WTC11 (cell line): Measurements from ENCODE around the gene MTOR. TPM values are rescaled to one million over a fixed set of nuclear protein-coding genes. Genes with fewer than 3 reads are reported as not detected.
"Not testable (repeated sequence)": the region's sequence is repeated elsewhere in the genome, so short reads cannot be mapped to it uniquely, and the experiment has no call there.

Experiments
- ATAC-seq: fragments of 200-7000 bp; cut with Tn5 transposase; 2 replicates; pipeline ENCODE4 v1.10.0; 2021; ENCODE audit warnings: mild to moderate bottlenecking, moderate library complexity
- CTCF ChIA-PET: fragments of 300-600 bp; sonication (Branson Sonifier 250); formaldehyde crosslinking; loops from one replicate; lab custom pipeline; 2021; ENCODE audit warnings: antibody characterized with exemption; lab: Charles Lee
- POLR2A ChIA-PET: fragments of 350-600 bp; sonication (Branson Sonifier 250); formaldehyde crosslinking; loops from one replicate; lab custom pipeline; 2021; ENCODE audit warnings: antibody characterized with exemption; lab: Charles Lee
- DNase-seq: peaks from one replicate; pipeline ENCODE4 v3.0.0; 2021; ENCODE audit warnings: low spot score
- H3K27ac Mint-ChIP-seq: 2 replicates; pipeline ENCODE4 v1.8.0; 2021; ENCODE audit warnings: mixed read lengths
- H3K27me3 Mint-ChIP-seq: 2 replicates; pipeline ENCODE4 v1.8.0; 2021; ENCODE audit warnings: low read depth, mild to moderate bottlenecking, moderate library complexity, mixed read lengths
- H3K36me3 Mint-ChIP-seq: 2 replicates; pipeline ENCODE4 v1.8.0; 2021; ENCODE audit warnings: mixed read lengths
- H3K4me1 Mint-ChIP-seq: 2 replicates; pipeline ENCODE4 v1.8.0; 2022; ENCODE audit warnings: mixed read lengths
- H3K4me3 Mint-ChIP-seq: 2 replicates; pipeline ENCODE4 v1.8.0; 2021; ENCODE audit warnings: mild to moderate bottlenecking, moderate library complexity, mixed read lengths
- H3K9me3 Mint-ChIP-seq: 2 replicates; pipeline ENCODE4 v1.8.0; 2021; ENCODE audit warnings: mixed read lengths
- ATF1 ChIP-seq: sonication (generic); formaldehyde crosslinking; IDR thresholded peaks from 2 replicates; pipeline ENCODE4 v1.8.1; 2023; ENCODE audit warnings: mild to moderate bottlenecking, moderate library complexity, missing genetic modification reagents
- EMX1 ChIP-seq: fragments of 250-450 bp; sonication (Bioruptor Pico); IDR thresholded peaks from 2 replicates; pipeline ENCODE4 v1.8.0; 2021; ENCODE audit warnings: mild to moderate bottlenecking
- ESRRA ChIP-seq: sonication (generic); formaldehyde crosslinking; IDR thresholded peaks from 2 replicates; pipeline ENCODE4 v1.8.1; 2022; ENCODE audit warnings: mild to moderate bottlenecking, missing genetic modification reagents, borderline replicate concordance
- ETV6 ChIP-seq: sonication (generic); formaldehyde crosslinking; IDR thresholded peaks from 2 replicates; pipeline ENCODE4 v1.8.1; 2022; ENCODE audit warnings: mild to moderate bottlenecking, missing genetic modification reagents
- FOXJ3 ChIP-seq: sonication (generic); formaldehyde crosslinking; IDR thresholded peaks from 2 replicates; pipeline ENCODE4 v1.9.0; 2021; ENCODE audit warnings: missing genetic modification reagents, mild to moderate bottlenecking, borderline replicate concordance
- GABPB1 ChIP-seq: sonication (generic); formaldehyde crosslinking; IDR thresholded peaks from 2 replicates; pipeline ENCODE4 v1.8.1; 2023; ENCODE audit warnings: mild to moderate bottlenecking, missing genetic modification reagents
- GRHL2 ChIP-seq: fragments of 250-450 bp; sonication (Bioruptor Pico); IDR thresholded peaks from 2 replicates; pipeline ENCODE4 v1.8.0; 2022; ENCODE audit warnings: mild to moderate bottlenecking, moderate library complexity; ENCODE audit not compliant: insufficient replicate concordance, severe bottlenecking
- GTF2I ChIP-seq: fragments of 250-450 bp; sonication (Bioruptor Pico); conservative IDR thresholded peaks from 2 replicates; pipeline ENCODE4 v1.4.0; 2021; ENCODE audit warnings: mild to moderate bottlenecking
- HMGA2 ChIP-seq: fragments of 250-450 bp; sonication (Bioruptor Pico); IDR thresholded peaks from 2 replicates; pipeline ENCODE4 v1.4.0; 2021; ENCODE audit warnings: mild to moderate bottlenecking, moderate library complexity
- IRF2 ChIP-seq: sonication (generic); formaldehyde crosslinking; IDR thresholded peaks from 2 replicates; pipeline ENCODE4 v1.8.0; 2022; ENCODE audit warnings: low read depth, missing genetic modification reagents, borderline replicate concordance
- JUN ChIP-seq: sonication (generic); formaldehyde crosslinking; IDR thresholded peaks from 2 replicates; pipeline ENCODE4 v1.8.0; 2023; ENCODE audit warnings: mild to moderate bottlenecking, missing genetic modification reagents
- NFYB ChIP-seq: sonication (generic); formaldehyde crosslinking; conservative IDR thresholded peaks from 2 replicates; pipeline ENCODE4 v1.8.0; 2022; ENCODE audit warnings: low read depth, missing genetic modification reagents
- TEAD4 ChIP-seq: sonication (generic); formaldehyde crosslinking; IDR thresholded peaks from 2 replicates; pipeline ENCODE4 v1.8.0; 2022; ENCODE audit warnings: mild to moderate bottlenecking, missing genetic modification reagents
- ZNF317 ChIP-seq: sonication (generic); formaldehyde crosslinking; IDR thresholded peaks from 2 replicates; pipeline ENCODE4 v1.8.1; 2023; ENCODE audit warnings: low read depth, mild to moderate bottlenecking, moderate library complexity, missing genetic modification reagents, borderline replicate concordance
- ZNF416 ChIP-seq: fragments of 250-450 bp; sonication (Bioruptor Pico); IDR thresholded peaks from 2 replicates; pipeline ENCODE4 v1.9.0; 2021; ENCODE audit warnings: mild to moderate bottlenecking, inconsistent platforms
- total RNA-seq: library from RNA; stranded (reverse); gene quantifications from 3 replicates; pipeline ENCODE4 v1.2.3, GENCODE V29; 2021
- TF ChIP-seq, protein P1 (sequence below): sonication (generic); formaldehyde crosslinking; IDR thresholded peaks from 2 replicates; pipeline ENCODE4 v1.8.1; 2022; ENCODE audit warnings: missing genetic modification reagents, borderline replicate concordance
- TF ChIP-seq, protein P2 (sequence below): sonication (generic); formaldehyde crosslinking; IDR thresholded peaks from 2 replicates; pipeline ENCODE4 v1.8.1; 2023; ENCODE audit warnings: mild to moderate bottlenecking, missing genetic modification reagents, moderate library complexity
- TF ChIP-seq, protein P3 (sequence below): fragments of 250-450 bp; sonication (Bioruptor Pico); IDR thresholded peaks from 2 replicates; pipeline ENCODE4 v2.1.2; 2022; ENCODE audit warnings: mild to moderate bottlenecking, moderate library complexity
- TF ChIP-seq, protein P4 (sequence below): sonication (generic); formaldehyde crosslinking; IDR thresholded peaks from 2 replicates; pipeline ENCODE4 v1.8.1; 2022; ENCODE audit warnings: mild to moderate bottlenecking, moderate library complexity, missing genetic modification reagents
- TF ChIP-seq, protein P5 (sequence below): sonication (generic); formaldehyde crosslinking; IDR thresholded peaks from 2 replicates; pipeline ENCODE4 v1.8.0; 2023; ENCODE audit warnings: missing genetic modification reagents, mild to moderate bottlenecking, borderline replicate concordance
- TF ChIP-seq, protein P6 (sequence below): fragments of 250-450 bp; sonication (Bioruptor Pico); conservative IDR thresholded peaks from 2 replicates; pipeline ENCODE4 v1.9.0; 2021; ENCODE audit warnings: mild to moderate bottlenecking

Gene MTOR
- total RNA-seq, 1 experiment from 2014 or later, result 65.0 TPM

DNA sequence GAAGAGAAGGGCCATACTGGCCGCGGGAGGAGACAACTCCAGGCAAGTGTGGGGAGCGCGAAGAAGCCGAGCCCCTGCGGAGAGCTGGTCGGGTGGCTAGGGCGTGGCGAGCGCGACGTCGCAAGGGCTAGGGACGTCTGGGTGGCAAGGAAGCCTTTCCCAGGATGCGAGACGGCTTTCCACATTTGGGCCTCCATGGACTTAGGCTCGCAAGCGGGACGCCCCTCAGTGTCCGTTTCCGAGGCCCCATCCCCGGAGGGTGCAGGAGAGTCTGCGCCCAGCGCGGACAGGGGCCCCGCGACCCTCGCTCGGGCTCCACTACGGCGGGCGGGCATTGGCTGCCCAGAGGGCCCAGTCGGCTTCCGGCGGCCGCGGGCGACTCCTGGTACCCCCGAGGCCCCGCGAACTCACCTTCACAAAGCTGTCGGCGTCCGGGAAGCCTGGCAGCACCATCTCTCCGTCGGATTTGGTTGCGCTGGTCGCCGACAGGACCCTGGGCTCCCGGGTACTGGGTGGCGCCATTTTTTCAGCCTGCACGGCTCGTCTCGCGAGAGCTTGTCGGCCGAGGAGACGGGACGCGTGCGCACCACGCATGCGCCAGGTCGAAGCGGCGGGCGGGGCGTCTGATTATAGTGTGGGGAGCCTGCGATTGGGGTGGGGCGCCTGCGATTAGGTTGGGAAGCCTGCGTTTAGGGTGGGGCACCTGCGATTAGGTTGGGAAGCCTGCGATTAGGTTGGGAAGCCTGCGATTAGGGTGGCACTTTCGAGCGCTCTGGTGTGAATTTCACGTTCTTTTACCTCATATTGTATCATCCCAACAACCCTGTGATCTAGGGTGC is 162.8 kb downstream of the MTOR start, which contains the start of gene EXOSC10 (continued):
- TF ChIP-seq, protein P1, sequence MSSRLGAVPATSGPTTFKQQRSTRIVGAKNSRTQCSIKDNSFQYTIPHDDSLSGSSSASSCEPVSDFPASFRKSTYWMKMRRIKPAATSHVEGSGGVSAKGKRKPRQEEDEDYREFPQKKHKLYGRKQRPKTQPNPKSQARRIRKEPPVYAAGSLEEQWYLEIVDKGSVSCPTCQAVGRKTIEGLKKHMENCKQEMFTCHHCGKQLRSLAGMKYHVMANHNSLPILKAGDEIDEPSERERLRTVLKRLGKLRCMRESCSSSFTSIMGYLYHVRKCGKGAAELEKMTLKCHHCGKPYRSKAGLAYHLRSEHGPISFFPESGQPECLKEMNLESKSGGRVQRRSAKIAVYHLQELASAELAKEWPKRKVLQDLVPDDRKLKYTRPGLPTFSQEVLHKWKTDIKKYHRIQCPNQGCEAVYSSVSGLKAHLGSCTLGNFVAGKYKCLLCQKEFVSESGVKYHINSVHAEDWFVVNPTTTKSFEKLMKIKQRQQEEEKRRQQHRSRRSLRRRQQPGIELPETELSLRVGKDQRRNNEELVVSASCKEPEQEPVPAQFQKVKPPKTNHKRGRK (CRISPR knock-in tag), result no peak
- TF ChIP-seq ETV6 (CRISPR knock-in tag) (peak; percentile 52; the same call in 1 of the 2 replicates), TEAD4 (CRISPR knock-in tag) (no peak), ATF1 (CRISPR knock-in tag) (0 out of 2 replicates have a peak, but pooled peaks have one; percentile 75), ZNF416 (CRISPR knock-in tag) (no peak), GTF2I (CRISPR knock-in tag) (no peak), IRF2 (no peak), ZNF317 (CRISPR knock-in tag) (0 out of 2 replicates have a peak, but pooled peaks have one; percentile 29), ESRRA (CRISPR knock-in tag) (no peak), NFYB (CRISPR knock-in tag) (no peak), FOXJ3 (CRISPR knock-in tag) (no peak), EMX1 (no peak), JUN (CRISPR knock-in tag) (peak; percentile 33; the same call in 1 of the 2 replicates), HMGA2 (CRISPR knock-in tag) (no peak)
- TF ChIP-seq, protein P2, sequence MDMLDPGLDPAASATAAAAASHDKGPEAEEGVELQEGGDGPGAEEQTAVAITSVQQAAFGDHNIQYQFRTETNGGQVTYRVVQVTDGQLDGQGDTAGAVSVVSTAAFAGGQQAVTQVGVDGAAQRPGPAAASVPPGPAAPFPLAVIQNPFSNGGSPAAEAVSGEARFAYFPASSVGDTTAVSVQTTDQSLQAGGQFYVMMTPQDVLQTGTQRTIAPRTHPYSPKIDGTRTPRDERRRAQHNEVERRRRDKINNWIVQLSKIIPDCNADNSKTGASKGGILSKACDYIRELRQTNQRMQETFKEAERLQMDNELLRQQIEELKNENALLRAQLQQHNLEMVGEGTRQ (CRISPR knock-in tag), result no peak
- TF ChIP-seq, protein P3, sequence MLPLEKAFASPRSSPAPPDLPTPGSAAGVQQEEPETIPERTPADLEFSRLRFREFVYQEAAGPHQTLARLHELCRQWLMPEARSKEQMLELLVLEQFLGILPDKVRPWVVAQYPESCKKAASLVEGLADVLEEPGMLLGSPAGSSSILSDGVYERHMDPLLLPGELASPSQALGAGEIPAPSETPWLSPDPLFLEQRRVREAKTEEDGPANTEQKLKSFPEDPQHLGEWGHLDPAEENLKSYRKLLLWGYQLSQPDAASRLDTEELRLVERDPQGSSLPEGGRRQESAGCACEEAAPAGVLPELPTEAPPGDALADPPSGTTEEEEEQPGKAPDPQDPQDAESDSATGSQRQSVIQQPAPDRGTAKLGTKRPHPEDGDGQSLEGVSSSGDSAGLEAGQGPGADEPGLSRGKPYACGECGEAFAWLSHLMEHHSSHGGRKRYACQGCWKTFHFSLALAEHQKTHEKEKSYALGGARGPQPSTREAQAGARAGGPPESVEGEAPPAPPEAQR (CRISPR knock-in tag), result no peak
- TF ChIP-seq, protein P4, sequence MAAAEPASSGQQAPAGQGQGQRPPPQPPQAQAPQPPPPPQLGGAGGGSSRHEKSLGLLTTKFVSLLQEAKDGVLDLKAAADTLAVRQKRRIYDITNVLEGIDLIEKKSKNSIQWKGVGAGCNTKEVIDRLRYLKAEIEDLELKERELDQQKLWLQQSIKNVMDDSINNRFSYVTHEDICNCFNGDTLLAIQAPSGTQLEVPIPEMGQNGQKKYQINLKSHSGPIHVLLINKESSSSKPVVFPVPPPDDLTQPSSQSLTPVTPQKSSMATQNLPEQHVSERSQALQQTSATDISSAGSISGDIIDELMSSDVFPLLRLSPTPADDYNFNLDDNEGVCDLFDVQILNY (CRISPR knock-in tag), result no peak; the same call in 1 of the 2 replicates

DNA sequence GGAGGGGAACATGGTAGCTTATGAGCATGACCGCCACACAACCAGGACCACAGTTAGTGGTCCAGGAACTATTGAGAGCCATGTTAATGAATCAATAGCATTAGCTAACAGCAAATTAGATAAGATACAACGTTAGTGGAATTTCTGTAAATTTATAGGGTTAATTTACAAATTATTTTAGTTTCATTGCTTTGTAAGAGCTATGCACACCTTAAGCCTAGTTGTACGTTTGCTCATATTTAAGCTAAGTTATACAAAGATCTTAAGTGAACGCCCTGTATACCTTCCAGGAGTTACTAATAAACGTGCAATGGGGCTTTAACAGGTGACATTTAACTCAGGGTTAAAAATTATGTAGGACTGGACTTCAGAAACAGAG is 163.4 kb downstream of the MTOR start:
- DNase-seq, result no peak
- CTCF ChIA-PET, result interaction anchor here (1.1 to 3.0 kb wide), 5 partner anchors 23 to 547 kb away, joined by 3 to 42 read pairs (median 6); partner anchors contain the start of gene SRM
- peak overlapping the region; percentile 97 for H3K4me3 Mint-ChIP-seq
- H3K27me3 Mint-ChIP-seq, result no peaks in the 10 kb centered on the region
- TF ChIP-seq GRHL2 (no peak), GTF2I (CRISPR knock-in tag) (no peak), ETV6 (CRISPR knock-in tag) (0 out of 2 replicates have a peak, but pooled peaks have one; percentile 8), GABPB1 (CRISPR knock-in tag) (no peak)
- TF ChIP-seq, protein P5, sequence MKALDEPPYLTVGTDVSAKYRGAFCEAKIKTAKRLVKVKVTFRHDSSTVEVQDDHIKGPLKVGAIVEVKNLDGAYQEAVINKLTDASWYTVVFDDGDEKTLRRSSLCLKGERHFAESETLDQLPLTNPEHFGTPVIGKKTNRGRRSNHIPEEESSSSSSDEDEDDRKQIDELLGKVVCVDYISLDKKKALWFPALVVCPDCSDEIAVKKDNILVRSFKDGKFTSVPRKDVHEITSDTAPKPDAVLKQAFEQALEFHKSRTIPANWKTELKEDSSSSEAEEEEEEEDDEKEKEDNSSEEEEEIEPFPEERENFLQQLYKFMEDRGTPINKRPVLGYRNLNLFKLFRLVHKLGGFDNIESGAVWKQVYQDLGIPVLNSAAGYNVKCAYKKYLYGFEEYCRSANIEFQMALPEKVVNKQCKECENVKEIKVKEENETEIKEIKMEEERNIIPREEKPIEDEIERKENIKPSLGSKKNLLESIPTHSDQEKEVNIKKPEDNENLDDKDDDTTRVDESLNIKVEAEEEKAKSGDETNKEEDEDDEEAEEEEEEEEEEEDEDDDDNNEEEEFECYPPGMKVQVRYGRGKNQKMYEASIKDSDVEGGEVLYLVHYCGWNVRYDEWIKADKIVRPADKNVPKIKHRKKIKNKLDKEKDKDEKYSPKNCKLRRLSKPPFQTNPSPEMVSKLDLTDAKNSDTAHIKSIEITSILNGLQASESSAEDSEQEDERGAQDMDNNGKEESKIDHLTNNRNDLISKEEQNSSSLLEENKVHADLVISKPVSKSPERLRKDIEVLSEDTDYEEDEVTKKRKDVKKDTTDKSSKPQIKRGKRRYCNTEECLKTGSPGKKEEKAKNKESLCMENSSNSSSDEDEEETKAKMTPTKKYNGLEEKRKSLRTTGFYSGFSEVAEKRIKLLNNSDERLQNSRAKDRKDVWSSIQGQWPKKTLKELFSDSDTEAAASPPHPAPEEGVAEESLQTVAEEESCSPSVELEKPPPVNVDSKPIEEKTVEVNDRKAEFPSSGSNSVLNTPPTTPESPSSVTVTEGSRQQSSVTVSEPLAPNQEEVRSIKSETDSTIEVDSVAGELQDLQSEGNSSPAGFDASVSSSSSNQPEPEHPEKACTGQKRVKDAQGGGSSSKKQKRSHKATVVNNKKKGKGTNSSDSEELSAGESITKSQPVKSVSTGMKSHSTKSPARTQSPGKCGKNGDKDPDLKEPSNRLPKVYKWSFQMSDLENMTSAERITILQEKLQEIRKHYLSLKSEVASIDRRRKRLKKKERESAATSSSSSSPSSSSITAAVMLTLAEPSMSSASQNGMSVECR (CRISPR knock-in tag), result no peak
- TF ChIP-seq, protein P6, sequence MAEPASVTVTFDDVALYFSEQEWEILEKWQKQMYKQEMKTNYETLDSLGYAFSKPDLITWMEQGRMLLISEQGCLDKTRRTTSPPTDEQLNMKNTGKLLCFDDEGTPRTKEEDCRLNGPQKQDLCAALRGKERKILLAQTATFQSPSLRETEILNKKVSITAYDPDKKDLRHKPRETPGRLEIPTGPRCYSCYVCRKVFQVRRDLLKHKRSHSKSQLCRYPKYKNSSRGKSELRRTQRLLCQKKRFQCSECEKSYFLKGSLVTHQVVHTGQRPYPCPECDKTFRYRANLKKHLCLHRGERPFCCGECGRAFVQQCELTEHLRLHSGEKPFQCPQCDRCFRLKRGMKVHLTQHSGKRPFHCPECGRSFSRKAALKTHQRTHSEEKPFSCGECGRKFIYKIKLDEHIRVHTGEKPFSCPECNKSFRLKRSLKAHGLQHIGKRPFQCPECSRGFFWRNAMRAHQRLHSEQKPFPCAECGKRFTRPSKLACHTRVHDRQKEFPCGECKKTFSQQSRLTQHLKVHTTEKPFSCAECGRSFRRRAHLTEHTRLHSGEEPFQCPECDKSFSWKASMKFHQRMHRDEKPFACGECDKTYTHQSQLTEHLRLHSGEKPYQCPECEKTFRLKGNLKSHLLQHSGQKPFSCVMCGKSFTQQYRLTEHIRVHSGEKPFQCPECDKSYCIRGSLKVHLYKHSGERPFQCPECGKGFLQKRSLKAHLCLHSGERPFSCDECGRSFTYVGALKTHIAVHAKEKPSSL, result no peak
- no peaks in the 10 kb centered on the region for H3K9me3 Mint-ChIP-seq
- H3K36me3 Mint-ChIP-seq, result peaks cover 22% of the 10 kb centered on the region
- no peak for ATAC-seq
- POLR2A ChIA-PET, result interaction anchor here (0.6 to 1.5 kb wide), 5 partner anchors 9 to 156 kb away, joined by 3 to 5 read pairs (median 3); partner anchors contain the start of gene SRM
- H3K4me1 Mint-ChIP-seq, result peaks cover 6% of the 10 kb centered on the region
- H3K27ac Mint-ChIP-seq, result peak overlapping the region; percentile 68

DNA sequence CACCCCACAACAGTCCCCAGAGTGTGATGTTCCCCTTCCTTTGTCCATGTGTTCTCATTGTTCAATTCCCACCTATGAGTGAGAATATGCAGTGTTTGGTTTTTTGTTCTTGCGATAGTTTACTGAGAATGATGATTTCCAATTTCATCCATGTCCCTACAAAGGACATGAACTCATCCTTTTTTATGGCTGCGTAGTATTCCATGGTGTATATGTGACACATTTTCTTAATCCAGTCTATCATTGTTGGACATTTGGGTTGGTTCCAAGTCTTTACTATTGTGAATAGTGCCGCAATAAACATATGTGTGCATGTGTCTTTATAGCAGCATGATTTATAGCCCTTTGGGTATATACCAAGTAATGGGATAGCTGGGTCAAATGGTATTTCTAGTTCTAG is 178.6 kb downstream of the MTOR start:
- not testable (repeated sequence) for ATAC-seq
- peaks cover 75% of the 10 kb centered on the region for H3K36me3 Mint-ChIP-seq

More for the DNA sequence above, 178.6 kb downstream of the MTOR start:
- DNase-seq, H3K4me3 Mint-ChIP-seq, H3K27ac Mint-ChIP-seq, H3K27me3 Mint-ChIP-seq, POLR2A ChIA-PET, H3K4me1 Mint-ChIP-seq, H3K9me3 Mint-ChIP-seq: not testable (repeated sequence)
- CTCF ChIA-PET, result interaction anchor here (1.2 kb wide), 1 partner anchor 46 kb away, joined by 4 read pairs; no protein-coding TSS in a partner anchor
